IPS-NIHi11 (cell line): ENCODE measurements around the gene CAMTA1.
A peak's percentile ranks its signal among the peaks of the same experiment; 100 is the strongest.

Experiments
- DNase-seq: peaks from one replicate; pipeline ENCODE4 v3.0.0; 2012; ENCODE audit warnings: mixed read lengths, low spot score

Gene CAMTA1

DNA sequence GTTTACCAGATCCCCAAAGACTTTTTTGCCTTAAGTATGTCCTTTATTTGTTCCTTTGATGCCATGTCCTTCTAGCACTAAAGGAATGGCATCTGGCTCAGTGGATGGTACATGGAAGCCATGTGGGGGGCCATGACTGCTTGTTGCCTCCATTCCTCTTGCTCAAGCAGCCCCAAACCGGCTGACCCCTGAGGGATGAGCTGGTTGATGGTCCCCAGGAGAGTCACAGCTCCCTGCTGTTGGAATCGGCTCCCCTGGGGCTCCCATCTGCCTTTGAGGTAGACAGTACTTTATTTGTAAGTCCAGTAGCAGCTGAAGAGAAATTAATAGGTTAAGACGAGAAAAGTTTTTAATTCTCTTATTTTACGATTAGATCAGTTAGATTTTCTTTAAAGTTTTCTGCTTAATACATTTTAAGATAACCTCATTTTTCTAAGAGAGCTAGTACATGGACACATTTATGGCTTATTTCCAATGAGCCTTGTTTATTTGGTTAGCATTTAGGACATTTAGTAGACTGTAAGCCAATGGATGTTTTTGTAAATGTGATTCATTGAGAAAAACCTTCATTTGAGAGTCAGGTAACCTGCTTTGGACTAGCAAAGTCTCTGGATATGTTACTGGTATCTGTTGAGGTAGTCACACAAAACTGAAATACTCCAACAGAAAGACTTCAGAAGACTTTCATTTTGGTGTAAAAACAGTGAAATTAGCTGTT lies 88.2 kb downstream of the CAMTA1 start:
- no peak for DNase-seq

DNA sequence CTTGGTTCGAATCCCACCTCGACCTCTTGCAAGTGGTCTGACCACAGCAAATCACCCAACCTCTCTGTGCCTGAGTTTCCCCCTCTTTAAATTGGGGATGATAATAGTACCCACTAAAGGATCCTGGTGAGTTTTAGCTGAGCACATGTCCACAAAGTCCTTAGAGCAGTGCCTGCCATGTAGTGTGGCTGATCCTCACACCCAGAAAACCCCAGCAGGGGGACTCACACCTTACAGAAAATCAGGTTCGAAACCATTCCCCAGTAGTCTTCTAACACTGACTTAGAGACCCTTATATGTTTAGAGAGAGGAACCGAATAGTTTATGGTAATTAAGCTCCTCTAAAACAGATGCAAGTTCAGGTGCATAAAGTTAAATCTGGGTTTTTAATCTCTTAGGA lies 89.0 kb downstream of the CAMTA1 start:
- no peak for DNase-seq

DNA sequence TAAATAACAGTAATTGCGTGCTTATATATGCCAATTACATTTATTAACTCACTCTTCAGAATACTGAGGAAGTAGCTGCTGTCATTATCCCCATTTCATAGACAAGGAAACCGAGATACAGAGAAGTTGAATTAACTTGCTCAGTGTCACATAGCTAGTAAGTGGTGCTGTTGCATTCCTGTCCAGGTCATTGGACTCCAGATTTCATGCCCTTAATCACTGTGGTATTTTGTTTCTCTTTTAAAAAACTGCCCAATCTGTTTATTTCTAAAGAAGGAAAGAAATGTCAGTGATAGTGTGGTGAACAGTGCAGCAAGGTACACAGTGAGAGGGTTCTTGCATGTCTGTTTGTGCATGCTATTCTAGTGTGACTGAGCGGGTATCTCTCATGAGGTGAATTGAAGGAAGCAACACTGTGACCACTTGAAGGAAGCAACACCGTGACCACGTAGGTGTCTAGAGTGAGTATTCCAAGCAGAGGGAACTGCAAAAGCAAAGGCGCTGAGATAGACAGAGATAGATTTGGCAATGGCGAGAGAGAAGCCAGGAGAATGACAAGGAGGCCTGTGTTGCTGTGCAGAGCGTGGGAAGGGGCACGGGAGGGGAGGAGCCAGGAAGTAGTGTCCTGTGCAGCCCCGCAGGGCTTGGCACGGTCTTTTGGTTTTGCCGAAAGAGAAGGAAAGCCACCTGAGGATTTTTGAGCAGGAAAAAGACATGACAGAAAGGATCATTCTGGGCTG lies 95.9 kb downstream of the CAMTA1 start:
- no peak for DNase-seq

DNA sequence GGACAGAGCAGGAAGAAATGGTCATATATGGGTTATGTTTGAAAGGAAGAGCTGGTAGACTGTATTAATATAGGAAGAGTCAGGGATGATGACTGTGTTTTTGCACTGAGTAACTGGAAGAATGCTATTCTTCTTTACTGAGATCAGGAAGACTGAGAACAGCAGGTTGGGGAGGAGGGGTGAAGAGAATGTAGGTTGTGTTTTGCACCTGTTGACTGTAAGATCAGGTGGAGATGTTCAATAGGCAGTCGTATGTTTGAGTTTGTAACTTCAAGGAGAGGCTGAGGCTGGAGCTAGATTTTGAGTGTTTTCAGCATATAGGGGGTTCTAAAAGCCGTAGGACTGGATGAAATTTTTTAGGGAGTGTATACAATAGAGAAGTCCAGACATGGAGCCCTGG lies 97.2 kb downstream of the CAMTA1 start:
- DNase-seq, result no peak

DNA sequence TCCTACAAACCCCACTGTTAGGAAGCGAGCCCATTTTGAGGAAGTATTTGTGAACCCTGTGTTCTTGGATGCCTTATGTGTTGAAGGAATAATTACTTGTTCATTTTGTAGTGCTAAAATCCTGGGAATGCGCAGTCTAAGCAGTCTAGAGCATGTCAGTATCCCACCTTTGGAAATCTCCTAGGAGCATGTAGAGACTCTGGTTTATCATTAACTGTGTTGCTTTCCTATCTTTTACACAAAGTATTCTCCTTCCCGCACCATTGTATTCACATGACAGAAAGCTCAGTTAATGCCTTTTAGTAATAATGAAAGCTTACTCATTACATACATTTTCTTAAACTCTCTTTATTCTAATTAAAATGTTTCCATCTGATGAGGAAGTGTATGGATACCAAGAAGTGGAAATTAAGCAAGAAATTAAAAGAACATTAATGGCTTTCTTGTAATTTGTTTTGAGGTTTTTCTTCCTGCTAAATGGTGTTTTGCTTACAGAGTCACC lies 99.4 kb downstream of the CAMTA1 start:
- DNase-seq, result no peak

DNA sequence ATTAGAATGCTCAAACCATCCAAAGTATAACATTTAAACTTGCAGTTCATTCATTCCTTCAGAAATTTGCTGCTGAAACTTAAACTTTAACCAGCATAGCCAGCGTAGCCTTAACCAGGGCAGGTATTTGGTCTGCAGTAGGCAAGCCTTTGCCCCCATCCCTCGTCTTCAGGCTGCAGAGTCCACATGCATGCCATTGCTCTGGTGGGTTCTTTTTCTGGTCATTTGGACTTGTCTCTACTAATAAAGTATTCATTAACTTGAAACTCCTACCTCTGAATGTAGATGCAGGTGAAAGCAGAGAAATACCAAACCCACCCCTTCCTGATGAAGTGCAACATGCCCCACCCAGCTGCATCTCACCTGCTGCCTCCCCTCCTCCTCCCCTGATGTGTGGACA lies 100.2 kb downstream of the CAMTA1 start:
- DNase-seq, result no peak

DNA sequence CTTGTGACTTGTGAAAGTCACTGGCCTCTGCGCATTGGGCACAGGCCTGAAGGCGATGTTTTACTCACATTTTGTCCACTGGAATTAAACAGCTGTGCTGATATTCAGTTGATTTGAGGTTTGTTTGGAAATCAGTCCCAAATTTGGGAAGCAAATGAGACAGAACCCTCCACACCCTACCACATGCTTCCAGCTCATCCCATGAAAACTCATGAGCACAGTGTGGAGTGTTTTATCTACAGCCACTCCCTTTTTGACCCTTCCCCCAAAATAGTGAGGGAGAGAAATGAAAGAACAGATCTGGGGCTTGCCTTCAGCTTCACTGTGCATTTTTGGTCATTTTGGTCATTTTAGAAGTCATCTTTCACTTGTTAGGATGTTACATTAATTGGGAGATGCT lies 101.3 kb downstream of the CAMTA1 start:
- no peak for DNase-seq

DNA sequence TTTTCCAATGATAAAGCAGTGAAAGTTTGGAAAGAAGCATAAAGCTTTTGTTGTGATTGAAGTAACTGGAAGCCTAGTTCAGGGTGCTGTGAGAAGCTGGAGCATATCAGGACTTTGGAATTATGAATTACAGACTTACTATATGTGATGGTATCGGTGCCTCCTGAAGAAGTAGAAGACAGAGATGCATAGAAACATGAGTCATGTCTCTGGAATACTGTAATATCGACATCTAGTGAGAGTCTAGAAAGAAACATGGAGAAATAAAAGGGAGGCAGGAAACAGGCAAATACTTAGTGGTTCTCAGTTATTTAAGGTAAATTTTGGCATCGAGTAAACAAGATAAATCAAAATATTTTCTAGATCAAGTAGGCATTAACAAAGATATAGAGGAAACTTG lies 103.0 kb downstream of the CAMTA1 start:
- no peak for DNase-seq

DNA sequence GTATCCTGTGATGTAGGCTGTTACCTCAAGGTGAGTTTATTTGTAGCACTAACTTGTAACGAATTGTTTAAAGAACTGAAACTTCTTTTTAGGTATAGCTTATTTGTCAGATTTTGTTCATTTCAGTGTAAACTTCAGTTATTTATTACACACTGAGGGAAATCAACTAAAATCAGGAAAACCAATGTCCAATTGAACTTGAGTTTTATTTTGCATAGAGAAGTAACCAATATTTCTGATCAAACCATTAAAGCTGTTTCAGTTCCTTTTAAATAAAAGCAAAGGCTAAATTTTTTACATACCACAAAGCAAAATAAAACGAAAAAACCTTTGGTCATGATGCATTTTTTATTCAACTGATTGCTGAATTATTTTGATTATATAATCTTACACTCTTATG lies 103.6 kb downstream of the CAMTA1 start:
- DNase-seq, result no peak

DNA sequence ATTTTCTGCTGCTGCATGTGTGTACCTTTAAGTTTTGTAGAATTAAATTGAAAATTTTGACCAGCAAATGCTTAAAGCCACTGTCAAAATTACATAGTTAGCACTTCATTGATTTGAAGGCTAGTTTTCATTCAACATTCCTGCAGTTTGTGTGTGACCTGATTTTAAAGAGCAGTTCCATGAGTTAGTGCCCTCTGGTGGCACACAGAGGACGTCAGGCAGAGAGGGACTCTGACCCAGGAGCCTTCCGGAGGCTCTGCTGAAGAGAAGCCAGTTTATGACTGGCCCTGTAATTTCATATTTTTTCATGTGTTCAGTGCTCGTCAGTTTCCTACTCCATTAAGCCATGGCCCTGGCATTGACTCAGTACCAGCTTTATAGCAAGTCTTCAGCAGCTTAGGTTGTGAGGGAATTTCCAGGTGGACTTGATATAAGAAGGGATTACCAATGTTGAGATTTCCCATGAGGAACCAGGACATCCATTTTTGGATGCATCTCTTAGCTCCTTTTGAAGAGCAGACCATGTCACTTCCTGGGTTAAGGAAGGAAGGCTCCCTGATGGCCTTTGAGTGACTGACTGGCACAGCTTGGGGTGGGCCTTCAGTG lies 104.7 kb downstream of the CAMTA1 start:
- peak; percentile 67 for DNase-seq

DNA sequence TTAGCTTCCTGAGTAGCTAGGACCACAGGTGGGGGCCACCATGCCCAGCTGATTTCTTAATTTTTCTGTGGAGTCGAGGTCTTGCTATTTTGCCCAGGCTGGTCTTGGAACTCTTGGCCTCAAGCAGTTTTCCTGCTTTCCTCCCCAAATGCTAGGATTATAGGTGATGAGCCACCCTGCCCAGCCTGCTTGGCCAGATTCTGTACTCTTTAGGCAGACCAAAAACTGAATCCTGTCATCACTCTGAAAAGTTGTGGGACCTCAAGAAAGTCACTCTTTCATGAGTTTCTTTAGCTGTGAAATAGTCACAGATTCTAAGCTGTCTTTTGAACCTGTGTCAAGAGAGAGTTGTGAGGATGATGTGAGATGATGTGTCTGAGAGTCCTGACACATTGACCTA lies 105.4 kb downstream of the CAMTA1 start:
- DNase-seq, result no peak

DNA sequence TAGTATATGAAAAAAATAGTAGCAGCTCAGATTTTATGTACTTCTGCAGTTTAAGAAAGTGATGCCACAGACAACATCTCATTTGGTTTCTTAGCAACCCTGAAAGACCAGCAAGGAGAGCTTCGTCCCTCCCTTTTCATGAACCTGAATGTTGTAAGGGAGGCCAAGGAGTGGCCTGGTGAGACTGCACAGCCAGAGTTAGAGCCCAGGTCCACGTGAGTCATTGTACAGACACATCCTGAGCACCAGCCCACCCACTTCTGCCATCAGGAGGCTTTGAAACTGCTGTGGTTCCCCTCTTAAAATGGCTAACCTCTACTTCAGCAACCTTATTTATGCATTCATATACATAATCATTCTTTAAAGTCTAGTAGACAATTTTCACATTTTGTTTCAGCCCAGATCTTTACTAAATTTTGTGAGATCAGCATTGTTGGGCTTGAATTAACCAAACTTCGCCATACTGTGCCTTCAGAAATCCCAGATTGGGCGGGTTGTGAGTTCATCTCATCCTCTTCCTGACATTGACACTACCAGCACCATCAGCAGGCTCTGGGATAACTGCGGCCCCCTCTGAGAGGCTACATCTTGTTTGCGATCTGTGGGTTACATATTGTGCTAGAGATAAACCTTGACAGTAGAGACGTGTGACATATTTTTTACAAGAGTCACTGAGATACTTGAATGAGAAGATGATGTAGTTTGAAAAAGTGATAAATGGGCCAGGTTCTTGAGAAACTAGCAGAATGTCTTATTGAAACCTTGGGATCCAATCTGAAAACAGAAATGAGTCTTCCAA lies 106.7 kb downstream of the CAMTA1 start:
- DNase-seq, result no peak

DNA sequence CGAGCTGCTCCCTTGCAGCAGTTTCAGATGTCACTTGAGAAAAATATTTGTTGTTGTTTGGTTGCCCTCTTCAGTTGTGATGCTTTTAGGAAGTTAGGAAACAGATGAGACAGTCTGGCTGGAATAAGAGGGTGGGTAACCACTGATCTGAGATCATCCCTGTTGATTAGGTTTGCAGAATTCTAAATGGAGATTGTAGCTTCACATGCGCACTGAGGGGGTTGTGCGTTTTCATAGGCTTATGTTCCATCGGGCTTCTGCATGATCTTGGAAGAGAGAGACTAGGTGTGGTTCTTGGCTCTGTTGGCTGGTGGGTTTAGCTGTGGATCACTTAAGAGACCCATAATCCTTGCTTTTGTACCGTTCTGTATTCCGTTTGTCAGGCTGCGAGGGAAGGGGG lies 108.1 kb downstream of the CAMTA1 start:
- no peak for DNase-seq

DNA sequence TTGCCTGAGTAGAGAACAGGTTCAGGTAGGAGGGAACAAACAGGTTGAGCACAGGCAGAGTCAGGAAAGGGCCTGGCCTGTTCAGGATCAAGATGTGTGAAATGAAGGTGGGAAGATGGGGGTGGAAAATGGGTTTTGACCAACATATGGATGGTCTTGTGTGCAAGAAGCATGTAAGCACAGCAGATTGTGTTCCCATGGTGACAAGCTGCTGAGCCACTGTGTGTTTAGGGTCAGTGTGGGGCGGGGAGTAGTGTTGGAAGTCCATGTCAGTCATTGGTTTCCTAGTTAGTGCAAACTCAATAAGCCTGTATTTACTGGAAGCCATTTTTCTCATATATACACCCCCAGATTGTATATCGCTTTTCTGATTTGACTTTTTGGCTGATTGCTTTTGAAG lies 111.9 kb downstream of the CAMTA1 start:
- DNase-seq, result no peak

DNA sequence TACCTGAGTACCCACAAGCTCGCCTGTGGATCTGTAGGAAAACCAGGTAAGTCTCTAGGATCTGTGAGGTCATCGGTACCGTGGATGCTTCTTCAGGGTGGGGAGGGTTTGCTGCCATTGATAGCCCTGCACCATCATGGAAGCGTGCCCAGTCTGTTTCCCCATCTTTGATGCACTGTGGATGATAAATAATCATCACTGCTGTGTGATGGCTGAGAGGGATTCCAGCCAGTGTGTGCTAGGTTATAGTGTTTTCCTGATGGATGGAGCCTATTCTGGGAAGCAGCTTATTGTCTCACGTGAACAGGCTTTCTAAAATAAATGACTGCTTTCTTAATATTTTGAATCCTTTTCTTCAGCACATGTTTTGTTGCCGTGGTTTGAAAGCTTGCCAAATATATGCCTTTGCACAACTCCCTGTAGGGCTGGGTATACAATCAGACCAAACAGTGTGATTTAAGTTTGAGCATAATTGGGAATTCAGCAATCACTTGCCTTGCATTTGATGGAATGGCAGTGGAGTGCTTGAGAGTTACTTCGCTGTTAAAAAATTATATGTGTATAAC lies 113.8 kb downstream of the CAMTA1 start:
- no peak for DNase-seq

DNA sequence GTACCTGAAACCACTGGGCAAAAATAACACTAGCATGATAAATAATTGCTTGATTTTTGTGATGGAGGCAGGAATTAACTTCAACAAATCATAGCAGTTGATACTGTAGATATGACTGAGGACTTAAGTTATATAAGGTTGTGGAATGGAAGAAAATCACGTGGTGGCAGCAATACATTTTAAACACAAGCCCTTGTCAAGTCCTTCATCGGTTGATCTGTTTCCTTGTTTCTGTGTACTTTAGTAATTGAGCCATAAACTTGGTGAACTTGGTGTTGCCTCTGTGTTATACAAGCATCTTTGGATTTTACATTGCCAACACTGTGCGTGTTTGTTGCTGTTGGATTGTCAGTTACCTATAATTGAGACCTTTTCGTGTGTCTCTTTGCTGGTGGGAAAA lies 114.4 kb downstream of the CAMTA1 start:
- DNase-seq, result no peak

DNA sequence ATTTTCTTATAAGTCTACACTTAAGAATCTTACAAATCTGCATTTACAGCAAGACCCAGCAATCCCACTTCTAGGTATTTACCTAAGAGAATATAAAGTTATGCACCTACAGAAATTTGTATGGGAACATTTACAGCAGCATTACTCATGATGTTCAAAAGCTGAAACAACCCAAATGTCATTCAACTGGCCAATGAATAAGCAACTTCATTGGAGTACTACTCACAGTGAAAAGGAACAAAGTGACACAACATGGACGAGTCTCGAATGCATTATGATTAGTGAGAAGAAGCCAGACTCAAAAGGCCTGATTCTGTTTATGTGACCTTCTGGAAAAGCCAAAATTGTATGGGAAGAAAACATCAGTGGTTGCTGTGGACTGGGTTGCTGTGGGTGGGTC lies 116.9 kb downstream of the CAMTA1 start:
- DNase-seq, result no peak

DNA sequence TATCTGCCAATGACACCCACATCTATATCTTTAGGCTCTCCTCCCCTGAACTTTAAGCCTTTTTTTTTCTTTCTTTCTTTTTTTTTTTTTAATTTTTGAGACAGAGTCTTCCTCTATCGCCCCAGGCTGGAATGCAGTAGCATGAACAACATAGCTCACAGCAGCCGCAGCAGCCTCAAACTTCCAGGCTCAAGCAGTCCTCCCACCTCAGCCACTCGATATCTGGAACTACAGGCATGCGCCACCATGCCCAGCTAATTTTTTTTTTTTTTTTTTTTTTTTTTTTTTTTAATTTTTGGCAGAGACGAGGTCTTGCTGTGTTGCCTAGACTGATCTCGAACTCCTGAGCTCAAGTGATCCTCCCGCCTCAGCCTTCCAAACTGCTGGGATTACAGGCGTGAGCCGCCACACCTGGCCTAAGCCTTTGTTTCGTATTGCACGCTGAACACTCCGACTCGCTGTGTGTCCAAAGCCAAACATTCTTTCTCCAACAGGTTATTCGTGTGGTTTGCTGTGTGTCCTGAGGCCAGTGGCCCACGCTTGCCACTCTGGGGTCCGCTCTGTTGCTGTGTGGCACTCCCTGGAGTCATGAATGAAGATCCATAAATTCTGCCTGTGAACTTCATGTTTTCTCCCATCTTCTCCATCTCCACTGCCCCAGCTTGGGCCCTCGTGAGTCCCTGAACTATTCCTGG lies 119.4 kb downstream of the CAMTA1 start:
- no peak for DNase-seq

DNA sequence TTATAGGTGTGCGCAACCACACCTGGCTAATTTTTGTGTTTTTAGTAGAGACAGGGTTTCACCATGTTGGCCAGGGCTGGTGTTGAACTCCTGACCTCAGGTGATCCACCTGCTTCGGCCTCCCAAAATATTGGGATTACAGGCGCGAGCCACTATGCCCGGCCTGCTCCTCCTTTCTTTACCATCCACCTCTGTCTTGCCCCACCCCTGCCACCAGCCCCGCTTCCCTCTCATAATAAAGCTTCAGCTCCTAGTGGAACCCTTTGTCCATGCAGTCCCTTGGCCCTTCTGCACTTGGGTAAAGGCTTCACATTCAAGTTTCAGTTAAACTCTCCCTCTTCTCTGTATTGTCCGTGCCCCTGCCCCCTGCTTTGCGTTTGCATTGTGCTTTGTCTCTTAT lies 120.1 kb downstream of the CAMTA1 start:
- DNase-seq, result no peak

DNA sequence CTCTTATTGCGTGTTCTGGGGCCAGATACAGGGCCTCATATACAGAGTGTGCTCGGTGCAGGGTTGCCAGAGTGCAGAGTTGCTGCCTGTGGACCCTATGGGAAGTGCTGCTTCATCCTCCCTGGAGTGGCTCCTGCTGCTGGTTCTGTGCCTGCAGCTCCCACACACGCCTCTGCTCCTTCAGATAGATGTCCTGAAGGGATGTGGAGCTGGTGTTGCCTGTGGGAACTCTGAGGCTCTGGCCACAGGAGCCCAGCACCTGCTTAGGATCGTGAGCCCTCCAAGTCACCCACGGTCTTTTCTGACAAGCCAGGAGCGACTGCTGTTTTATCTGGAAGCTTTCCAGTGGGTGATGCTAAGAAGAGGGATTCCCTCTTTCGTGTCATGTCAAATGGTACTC lies 120.5 kb downstream of the CAMTA1 start:
- DNase-seq, result no peak

DNA sequence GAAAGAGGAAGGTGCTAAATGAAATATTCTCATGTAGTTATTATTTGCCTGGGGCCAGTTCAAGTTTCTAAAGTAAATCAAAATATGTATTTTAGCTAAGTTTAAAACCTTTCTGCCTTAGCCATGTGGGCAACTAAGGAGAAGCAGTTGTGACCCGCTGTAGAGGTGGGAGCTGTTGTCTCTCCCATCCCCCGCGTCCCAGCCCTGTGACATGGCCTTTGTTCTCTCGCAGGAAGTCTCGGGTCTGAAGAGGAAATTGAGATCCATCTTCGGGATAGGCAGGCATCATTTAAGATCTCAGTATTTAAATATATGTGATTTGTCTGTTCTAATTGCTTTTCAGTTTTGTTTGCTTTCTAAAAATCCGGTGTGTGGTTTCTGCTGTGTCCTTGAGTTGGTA lies 121.5 kb downstream of the CAMTA1 start:
- peak; percentile 58 for DNase-seq

DNA sequence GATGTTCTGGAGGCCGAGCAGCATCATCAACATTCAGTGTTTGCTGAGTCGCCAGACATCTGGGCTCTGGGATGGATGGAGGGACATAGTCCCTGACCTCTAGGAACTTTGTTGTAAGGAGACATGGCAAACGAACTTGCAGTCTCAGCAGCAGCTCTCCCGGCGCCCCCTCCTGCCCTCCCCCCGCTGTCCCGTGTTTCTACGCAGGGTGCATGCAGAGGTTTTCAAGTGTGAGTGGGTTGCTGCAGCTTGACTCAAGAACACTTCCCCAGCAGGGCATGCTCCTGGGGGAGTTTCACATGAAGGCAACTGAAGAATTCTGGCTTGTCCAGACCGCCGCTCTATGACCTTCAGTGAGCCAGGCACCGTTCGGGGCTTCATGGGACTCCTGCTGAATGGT lies 121.9 kb downstream of the CAMTA1 start:
- DNase-seq, result no peak
